HS-27A (cell line): ENCODE data around the gene BSN.
"Not testable (repeated sequence)": the region's sequence is repeated elsewhere in the genome, so short reads cannot be mapped to it uniquely, and the experiment has no call there.

Source experiments
- DNase-seq: peaks from one replicate; pipeline ENCODE4 v3.0.0-alpha.2; 2012; ENCODE audit warnings: low read depth, missing footprints

BSN gene

DNA sequence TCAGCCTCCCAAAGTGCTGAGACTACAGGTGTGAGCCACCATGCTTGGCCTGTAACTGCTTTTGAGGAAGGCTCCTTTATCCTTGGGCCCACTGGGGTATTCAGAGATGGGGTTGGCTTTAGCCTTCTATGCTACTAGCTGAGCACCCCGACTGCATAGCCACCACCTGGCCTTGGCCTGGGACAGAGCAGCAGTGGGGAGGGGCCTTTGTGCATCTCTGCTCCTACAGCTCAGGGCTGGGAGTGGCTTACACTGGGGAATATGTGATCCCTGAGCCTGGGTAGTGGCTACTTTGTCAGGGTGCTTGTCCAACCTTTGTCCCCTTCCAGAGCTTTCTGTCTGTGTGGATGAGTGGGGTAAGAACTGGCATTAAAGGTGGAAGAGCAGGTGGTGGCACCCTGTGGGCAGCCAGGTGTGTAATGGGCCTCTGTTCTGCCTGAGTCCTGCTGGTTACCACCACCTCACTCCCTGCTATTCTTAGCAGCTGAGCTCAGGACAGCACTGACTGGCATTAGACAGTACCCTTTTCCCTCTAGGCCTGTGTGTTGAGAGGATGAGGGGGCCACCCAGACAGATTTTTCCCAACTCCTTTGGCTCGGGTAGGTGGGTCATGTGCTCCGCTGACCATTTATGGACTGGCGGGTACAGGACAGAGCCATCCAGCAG is 141.2 kb downstream of the BSN start:
- DNase-seq: not testable (repeated sequence)

DNA sequence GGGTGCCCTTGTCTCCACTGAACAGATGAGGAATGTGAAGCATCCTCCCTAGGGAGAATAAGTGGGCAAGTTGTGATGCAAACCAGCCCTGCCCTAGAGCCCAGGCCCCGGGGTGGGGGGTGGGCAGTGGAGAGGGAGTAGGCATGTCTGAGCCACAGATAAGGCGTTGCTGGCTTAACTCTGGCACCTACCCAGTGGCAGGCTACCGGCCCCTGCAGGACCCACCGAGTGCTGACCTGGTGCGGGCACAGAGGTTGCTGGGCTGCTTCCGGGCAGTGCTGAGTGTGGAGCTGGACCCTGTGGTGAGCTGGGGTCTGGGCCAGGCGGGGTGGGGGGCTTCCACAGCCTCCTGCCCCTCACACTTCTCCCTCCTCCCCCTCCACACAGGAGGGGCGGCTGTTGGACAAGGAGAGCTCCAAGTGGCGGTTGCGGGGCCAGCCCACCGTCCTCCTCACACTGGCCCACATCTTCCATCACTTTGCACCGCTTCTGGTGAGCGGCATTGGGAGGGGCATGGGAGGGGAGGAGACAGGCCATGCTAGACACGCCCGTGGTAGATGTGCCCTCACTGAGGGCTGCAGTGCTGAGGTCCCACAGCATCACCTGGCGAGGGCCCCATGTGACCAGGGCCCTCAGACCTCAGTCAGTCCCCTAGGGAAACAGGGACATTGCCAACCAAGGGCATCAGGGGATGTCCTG is 145.2 kb downstream of the BSN start:
- no peak for DNase-seq

DNA sequence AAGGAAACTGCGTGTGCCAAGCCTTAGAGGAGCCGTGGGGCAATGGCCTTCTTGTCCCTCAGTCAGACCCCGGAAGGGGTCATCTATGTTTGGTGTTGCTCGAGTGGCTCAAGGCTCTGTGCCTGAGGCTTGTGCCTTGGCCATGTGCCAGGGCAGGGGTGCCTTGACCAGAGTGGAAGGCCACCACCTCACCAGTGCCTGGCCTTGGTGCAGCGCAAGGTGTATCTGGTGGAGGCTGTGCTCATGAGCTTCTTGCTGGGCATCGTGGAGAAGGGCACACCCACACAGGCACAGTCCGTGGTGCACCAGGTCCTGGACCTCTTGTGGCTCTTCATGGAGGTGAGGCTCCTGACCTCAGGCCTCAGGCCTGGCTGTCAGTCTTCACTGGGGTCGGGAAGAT is 145.7 kb downstream of the BSN start:
- DNase-seq: no peak

DNA sequence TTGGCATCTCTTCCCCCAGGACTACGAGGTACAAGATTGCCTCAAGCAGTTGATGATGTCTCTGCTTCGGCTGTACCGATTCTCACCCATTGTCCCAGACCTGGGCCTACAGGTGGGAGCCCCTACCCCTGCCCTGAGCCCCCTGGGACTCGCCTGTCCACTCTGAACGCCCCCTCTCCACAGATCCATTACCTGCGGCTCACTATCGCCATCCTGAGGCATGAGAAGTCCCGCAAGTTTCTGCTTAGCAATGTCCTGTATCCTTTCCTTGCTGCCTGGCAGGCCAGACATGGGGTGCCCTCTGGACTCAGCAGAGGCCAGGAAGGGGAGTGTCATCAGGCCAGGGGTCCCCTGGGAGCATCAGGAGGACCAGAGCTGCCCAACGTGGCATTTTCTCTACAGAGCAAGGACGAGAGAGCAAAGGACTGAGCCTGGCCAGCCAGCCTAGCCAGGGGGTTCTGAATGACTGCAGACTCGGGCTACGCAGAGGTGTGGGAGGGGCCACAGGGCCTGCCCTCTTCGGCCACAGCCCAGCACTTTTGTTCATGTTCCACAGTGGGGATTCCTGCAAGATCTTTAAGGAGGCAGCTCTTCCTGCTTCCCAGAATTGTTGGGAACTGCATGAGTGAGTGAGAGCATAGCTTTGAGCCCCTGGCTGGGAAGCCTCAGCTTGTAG is 146.3 kb downstream of the BSN start:
- DNase-seq: no peak

DNA sequence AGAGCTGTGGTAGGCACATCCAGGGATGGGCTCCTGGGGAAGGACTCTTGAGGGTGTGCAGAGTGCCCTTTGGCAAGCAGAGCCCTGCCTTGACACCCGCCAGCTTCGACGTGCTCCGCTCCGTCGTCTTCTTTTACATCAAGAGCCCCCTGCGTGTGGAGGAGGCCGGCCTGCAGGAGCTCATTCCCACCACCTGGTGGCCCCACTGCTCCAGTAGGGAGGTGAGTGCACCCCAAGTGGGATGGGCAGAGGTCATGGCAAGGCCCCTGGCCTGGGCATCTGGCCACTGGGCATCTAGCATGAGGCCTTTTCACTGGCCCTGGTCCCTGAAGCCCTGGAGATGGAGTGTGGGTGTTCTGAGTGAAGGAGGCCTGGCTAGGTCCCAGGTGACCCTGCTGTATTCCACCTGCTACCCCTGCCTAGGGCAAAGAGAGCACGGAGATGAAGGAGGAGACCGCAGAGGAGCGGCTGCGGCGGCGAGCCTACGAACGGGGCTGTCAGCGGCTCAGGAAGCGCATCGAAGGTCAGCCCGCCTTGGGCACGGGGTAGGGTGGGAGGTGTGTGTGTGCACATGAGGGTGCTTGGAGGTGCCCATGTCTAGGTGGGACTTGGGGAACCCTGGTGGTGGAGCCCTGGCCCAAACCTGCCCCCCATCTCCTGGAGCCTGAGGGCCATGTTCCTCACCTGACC is 147.3 kb downstream of the BSN start:
- DNase-seq: no peak

DNA sequence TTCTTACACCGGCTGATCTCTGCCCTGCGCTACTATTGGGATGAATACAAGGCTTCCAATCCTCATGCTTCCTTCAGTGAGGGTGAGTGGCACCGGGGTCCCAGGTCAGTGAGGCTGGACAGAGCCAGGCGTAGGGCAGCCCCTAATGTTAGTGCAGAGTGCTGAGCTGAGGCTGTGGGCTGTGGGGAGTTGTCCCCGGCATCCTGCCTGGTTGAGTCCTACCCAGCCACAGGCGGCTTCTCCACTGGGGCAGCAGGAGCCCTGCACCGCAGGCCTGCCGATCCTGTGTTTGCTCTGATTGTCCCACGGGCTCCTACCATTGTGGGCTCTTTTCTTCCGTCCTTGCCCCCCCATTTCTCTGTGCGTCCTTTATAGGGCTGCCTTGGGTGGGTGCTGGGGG is 148.4 kb downstream of the BSN start:
- no peak for DNase-seq

DNA sequence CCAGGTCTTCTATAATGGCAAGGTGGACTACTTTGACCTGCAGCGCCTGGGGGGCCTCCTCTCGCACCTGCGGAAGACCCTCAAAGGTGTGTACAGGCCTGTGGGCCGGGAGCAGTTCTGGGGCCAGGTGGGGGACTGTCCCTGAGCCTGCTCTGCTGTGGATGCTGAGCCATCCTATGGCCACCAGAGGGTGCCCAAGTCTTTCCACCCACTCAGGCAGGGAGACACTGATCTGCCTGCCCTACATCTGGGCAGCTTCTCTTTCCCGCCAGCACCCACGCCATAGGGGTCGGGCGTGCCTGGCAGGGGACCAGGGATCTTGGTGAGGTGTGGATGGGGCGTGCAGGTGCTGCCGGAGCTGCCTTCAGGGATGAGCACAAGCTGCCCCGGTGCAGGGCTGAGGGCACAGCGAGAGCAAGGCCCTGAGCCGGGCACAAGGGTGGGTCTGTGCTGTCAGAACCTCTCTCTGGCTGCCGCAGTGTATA is 149.2 kb downstream of the BSN start:
- DNase-seq: no peak

DNA sequence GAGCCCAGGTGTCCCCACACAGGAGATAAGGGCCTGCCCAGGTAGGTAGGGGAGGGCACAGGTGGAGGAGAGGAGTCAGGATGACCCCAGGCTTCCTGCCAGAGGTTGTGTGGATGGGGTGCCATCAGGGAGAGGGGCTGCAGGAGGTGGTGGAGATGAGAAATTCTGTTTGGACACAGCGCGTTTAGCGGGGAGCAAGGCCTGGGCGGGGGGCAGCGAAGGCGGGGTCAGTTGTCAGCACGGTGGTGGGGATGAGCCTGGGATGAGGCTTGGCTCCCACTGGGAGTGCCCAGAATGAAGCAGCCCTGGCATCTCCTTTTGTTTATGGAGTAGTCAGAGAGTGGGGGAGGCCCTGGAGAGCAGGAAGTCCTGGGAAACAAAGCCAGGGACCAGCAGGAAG is 149.7 kb downstream of the BSN start:
- DNase-seq: no peak

DNA sequence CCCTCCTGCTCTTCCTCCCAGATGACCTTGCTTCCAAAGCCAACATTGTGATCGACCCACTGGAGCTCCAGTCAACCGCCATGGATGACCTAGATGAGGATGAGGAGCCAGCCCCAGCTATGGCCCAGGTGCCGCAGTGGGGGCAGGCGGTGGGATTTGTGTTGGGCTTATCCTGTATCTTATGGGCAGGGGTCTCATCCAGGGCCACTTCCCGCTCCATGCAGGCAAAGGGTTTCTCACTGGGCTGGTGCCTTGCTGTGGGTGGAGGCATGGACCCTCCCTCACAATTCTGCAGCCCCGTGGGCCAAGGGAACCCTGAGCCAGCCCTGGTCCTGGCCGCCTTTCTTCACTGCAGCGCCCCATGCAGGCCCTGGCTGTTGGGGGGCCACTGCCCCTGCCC is 150.4 kb downstream of the BSN start:
- no peak for DNase-seq

DNA sequence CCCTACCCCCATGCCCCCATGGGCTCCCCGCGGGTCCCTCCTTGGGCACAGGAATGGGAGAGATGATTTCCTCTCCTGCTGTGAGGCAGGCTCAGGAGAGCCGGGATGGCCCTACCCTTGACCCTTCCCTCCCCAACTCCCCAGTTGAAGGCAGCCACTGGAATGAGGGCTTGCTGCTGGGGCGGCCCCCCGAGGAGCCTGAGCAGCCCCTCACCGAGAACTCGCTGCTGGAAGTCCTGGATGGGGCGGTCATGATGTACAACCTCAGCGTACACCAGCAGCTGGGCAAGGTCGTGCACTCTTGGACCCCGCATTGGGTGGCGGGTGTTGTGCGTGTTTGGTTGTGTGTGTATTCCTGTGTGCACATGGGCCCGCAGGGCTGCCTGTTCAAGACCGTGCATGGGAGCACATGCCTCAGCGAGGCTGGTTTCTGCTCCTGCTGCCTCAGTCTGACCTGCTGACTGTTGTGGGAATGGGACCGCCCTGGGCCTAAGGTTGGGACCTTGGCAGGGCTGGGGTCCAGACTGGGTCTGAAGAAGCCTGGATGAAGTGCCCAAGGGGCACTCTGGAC is 151.2 kb downstream of the BSN start:
- no peak for DNase-seq

DNA sequence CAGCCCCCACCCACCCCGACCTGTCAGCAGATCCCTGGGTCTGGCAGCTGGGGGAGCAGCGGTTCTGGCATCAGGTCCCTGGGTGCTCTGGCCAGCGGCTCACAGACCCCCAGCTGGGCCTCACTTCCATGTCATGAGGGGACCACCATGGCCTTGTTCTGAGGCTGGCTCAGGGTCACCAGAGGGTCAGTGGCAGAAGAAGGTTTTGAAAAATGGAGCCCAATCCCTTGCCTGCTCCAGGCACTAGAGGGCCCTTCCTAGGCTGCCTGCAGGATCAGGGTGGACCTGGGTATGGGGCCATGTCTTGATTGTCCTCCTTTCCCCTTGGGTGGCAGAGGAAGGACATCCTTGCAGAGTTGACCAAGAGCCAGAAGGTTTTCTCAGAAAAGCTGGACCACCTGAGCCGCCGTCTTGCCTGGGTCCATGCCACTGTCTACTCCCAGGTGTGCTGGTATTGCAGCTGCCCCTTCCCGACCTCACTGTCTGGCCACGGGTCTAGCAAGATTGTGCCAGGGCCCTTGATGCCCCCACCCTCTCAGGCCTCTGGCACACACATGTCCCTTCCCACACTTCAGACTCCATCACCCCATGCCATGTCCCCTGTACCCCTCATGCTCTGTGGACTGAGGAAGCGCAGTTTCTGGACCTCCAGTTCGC is 152.3 kb downstream of the BSN start:
- no peak for DNase-seq

DNA sequence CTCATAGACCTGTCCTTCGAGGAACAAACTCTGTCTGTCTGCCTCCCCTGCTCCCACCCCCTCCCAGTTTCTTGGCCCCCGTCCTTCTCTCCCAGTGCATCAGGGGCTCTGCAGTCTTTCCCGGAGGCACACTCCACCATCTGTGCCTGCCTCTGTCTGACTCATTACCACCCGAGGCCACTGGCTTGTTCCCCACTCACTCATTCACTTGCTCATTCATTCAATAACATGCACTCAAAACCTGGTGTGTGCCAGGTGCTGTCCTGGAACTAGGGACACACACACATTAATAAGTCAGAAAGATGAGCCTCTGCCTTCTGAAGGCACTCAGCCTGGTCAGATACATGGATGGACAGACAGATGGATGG is 152.8 kb downstream of the BSN start:
- DNase-seq: no peak

DNA sequence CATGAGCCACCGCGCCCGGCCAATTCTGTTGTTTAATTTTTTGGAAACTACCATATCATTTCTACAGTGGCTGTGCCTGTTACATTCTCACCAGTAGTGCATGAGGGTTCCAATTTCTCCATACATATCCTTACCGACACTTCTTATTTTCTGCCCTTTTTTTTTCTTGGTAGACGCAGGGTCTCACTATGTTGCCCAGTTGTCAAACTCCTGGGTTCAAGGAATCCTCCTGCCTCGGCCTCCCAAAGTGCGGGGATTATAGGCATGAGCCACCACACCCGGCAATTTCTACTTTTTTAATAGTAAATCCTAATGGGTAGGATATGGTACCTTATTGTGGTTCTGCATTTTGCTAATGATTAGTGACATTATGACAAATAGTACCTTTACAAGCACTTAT is 155.6 kb downstream of the BSN start:
- no peak for DNase-seq

DNA sequence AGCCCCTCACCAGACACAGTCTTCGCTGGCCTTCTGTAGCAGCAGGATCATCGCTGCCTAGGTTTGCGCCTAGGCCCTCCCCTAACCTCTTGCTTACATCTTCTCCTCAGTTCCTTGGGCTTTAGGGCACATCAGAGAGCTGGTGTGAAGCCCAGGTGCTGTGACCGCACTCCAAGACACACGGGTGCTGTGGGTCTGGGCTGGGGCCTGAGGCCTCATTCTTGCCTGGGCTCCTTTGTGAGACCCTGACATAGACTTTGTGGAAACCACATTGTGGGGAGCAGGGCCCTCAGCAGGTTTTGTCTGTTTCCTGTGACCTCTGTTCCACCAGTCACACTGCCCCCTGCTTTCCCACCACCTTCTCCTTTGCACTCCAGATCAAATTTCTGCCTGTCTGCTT is 157.2 kb downstream of the BSN start:
- no peak for DNase-seq

DNA sequence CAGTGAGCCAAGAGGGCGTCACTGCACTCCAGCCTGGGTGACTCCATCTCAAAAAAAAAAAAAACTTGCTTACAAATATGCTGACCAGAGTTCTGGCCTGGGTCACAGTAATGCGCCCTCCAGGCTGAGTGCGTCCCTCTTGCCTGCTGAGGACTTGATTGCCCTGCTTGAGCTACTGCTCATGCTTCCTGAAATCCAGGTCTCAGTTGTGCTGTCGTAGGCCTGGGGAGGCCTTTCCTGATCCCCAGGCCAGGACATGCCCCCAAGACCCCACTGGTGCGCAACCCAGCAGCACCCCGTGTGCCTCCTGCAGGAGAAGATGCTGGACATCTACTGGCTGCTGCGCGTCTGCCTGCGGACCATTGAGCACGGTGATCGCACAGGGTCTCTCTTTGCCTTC is 157.9 kb downstream of the BSN start:
- no peak for DNase-seq

DNA sequence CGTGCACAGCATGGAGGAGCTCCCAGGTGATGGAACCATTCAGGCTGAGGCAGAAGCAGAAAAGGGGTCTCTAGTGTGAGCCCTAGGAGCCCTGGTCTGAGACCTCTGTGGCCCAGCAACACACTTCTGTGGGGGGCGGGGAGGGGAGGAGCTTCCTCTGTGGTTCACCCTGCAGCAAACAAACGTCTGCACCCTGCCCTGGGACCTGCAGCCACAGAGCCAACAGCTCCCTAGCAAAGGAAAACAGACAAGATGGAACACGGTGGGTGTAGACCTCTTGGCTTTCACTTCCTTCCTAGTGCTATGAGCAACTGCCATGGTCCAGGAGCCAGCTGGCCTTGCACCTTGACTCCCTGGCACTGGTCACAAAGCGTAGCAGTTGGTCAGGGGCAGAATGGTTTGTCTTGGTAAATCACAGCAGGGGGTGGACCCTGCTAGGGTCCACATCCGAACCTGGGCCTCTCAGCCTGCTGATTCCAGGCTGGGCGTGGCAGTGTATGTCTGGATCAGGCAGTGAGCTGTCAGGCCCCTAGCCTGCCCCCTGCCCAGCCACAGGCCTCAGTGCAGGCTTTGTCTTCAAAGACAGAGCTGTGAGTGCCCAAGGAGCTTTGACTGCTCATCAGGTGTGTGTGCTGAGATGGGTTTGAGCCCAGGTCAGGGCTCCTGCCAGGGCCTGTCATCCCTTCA is 158.5 kb downstream of the BSN start:
- DNase-seq: no peak

DNA sequence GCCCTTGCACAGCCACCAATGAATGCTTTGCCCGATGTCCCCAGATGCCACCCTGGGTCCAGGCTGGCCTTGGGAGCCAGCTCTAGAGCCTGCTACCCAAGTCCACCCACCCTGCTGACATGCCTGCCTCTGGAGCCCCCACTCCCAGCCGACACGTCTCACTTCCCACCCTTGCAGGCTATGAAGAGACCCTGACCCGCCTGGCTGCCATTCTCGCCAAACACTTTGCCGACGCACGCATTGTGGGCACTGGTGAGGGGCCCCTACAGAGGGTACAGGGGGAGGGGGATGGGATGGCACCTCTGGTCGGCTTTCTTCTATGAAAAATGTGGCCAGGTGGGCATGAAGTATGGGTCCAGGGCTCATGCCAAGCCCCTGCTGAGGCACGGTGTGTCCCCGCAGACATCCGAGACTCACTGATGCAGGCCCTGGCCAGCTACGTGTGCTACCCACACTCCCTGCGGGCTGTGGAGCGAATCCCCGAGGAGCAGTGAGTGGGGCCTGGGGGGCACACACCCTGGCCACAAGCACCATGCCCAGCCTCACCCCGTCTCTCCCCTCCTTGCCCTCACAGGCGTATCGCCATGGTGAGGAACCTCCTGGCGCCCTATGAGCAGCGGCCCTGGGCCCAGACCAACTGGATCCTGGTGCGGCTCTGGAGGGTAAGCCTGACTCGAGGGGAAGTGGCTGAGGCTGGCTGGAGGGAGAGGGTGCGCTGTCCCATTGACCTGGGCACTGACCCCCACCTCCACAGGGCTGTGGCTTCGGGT is 159.2 kb downstream of the BSN start:
- DNase-seq: no peak

DNA sequence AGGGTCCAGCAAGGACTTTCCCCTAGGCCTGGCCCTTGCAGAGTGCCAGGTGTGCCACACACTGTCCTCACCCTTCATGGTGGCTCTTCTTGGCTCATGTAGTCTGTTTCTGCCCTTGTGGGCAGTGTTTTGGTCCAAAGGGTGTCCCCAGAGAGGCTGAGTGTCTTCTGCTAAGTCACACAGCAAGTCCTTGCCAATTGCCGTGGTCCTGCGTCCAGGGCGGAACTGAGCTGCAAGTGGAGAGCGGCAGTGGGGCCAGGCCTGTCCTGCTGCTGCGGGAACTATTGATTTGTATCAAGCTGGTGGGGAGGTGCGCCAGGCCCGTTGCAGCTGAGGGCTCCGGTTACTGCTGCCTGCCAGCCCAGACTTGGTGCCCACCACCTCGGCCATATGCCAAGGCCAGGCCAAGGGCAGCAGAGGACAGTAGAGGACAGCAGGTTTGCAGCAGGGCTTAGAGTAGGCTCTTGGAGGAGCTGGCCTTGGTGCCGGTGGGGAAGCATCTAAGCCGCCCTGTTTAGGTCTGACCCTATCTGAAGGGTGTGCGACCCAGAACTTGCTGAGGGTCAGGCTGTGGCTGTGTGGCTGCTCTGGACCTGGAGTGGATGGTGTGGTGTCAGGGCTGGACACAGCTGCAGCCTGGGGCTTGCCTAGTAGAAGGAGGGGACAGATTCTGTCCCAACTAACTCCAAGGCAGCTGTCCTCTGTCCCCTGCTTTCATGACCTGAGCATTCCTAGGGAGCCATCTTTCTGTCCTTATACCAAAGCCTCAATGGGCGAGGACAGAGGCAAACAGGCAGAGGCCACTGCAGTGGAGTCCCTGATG is 160.7 kb downstream of the BSN start:
- no peak for DNase-seq

DNA sequence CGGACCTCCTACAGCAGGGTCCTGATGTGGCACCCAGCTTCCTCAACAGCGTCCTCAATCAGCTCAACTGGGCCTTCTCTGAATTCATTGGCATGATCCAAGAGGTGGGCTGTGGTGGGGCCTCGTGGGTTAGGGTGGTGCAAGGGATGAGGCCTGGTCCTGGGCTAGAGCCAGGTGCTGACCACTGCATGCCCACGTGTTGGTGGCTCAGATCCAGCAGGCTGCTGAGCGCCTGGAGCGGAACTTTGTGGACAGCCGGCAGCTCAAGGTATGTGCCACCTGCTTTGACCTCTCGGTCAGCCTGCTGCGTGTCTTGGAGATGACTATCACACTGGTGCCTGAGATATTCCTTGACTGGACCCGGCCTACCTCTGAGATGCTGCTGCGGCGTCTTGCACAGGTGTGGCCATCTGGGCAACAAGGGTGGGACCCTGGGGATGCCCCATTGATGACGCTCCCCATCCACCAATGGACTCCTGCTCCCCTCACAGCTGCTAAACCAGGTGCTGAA is 161.4 kb downstream of the BSN start:
- no peak for DNase-seq
